DMS53 treated with DMSO at 0.1 percent for 48 hours (cell line): ENCODE measurements around the gene SIX3.

Experiments used
- DNase-seq: peaks from one replicate; lab custom pipeline; 2025; ENCODE audit not compliant: unreplicated experiment; lab: John Stamatoyannopoulos, UW

The SIX3 gene

DNA sequence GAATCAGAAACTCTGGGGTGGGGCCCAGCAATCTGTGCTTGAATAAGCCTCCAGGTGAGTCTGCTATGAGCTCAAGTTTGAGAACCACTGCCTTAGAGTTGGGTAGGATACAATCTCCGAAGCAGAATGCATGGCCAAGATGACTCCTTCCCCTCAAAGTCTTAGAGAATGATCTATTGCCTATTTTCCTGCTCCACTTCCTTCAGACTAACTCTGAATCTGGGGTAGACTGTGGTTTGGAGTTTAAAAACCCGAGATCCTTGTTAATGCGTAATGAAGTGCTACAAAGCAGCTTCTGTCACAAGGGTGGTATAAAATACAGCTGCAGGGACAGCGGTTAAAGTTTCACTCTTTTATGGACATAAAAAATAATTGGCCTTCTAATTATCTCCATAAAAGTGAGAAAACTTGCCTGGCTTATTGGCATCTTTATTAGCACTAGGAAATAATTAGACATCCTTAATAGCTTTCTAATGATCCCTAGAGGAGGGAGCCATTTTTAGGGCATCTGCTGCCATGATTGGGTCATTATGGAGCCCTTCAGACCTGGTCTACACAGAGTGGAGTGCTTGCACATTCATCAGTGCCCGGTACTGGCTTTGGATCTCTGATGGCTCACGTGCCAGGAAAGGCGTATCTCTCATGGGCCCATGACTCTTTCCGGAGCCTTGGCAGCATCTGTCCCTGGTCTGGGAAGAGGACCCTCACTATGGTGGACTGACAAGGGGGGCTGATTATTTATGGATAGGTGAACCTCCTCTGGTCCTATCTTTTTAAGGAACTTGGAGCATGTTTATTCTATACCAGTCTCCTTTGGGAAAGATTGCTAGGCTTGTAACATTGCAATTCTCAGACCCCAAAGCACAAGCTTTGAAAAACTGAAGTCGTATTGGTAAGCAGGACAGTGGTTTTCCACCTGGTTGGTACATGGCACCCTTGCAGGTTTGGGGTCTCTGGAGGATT is 39.5 kb downstream of the SIX3 start:
- DNase-seq: no peak

DNA sequence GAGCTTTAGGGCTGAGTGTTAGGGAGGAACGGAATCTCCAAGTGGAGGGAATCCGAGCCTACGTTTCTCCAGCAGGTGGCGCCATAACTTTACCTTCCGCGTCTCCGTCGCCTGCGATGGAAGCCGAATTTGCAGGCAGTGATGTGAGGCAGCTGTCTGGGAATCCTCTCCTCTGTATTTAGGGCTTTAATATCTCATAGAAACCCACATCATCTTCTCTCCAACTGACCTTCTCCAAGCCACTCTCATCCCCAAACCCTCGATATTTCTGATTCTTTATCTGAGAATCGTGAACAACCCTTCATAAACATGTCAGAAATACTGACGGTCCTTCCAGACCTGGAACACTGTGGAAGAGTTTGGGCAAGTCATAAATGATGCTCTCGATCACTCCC is 40.2 kb downstream of the SIX3 start:
- DNase-seq: peak; percentile 44

DNA sequence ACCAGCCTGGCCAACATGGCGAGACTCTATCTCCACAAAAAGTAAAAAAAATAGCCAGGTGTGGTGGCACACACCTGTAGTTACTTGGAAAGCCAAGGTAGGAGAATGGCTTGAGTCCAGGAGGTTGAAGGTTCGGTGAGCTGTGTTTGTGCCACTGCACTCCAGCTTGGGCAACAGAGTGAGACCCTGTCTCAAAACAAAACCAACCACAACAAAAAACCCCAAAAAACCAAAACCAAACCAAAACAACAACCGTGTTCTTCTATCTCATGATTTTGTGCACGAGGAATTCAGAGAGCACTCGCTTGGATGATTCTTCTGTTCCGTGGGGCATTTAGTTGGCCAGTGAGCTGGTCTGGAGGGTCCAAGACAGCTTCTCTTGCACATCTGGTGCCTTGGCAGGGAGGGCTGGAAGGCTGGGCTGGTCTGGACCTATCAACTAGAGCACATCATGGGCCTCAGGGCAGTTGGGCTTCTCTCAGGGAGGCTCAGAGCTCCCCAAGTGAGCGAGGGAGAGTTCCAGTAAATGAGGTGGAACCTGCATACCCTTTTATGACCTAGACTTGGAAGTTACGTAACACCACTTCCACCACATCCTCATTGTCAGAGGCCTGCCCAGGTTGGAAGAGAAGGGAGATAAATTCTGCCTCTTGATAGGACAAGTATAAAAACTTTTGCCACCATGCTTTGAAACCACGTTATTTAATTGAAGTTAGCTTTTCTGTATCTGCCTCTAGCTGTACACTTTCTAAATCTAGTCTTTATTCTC is 42.5 kb downstream of the SIX3 start:
- no peak for DNase-seq

GRCh38 chr2:44989176-44989575 is 47.7 kb downstream of the SIX3 start:
- no peak for DNase-seq

- DNase-seq: no peak
Observed at GRCh38 chr2:44994377-44994776, 52.9 kb downstream of the SIX3 start.
